Pancreas (tissue), 10 donors: ENCODE data around the gene TMOD2. TPM values are rescaled to one million over a fixed set of nuclear protein-coding genes. Genes with fewer than 3 reads are reported as not detected.

Source experiments
- ATAC-seq, 4 donors: fragments of 200-7000 bp; cut with Tn5 transposase; one replicate each; pipeline versions ENCODE4 v1.8.0 to v1.9.1; 2020; ENCODE audit warnings: mild to moderate bottlenecking in 4 of 4, moderate library complexity in 4 of 4
- DNase-seq, 6 donors: peaks; one replicate each; pipeline ENCODE4 v3.0.0-alpha.2; 2020
- FAIRE-seq: peaks from 2 replicates; lab custom pipeline; 2012; peaks lifted over from hg19 to GRCh38; lab: Jason Lieb, UNC
- H3K27ac ChIP-seq, 4 donors: fragments of 200-600 bp; sonication (generic); 1 replicate in 3 of 4; 2 replicates in 1 of 4; pipeline versions ENCODE4 v1.5.0 to v1.8.0; 2020
- H3K27me3 ChIP-seq, 4 donors: fragments of 200-600 bp; one replicate each; pipeline ENCODE4 v1.8.0; 2021
- H3K36me3 ChIP-seq, 3 donors: fragments of 200-600 bp; sonication (generic) in 1 of 3; one replicate each; pipeline versions ENCODE4 v1.5.0 to v1.8.0; 2020 to 2021
- H3K4me1 ChIP-seq, 3 donors: fragments of 200-600 bp; one replicate each; pipeline ENCODE4 v1.8.0; 2021
- H3K4me3 ChIP-seq, 4 donors: fragments of 200-600 bp; sonication (generic) in 2 of 4; one replicate each; pipeline versions ENCODE4 v1.5.0 to v1.8.0; 2020 to 2021
- H3K9me3 ChIP-seq, 4 donors: fragments of 200-600 bp; one replicate each; pipeline ENCODE4 v1.8.0; 2021
- CTCF ChIP-seq, 4 donors: fragments of 200-600 bp; sonication (generic) in 3 of 4; IDR thresholded peaks; one replicate each; pipeline versions ENCODE4 v1.5.0 to v1.8.0; 2021; ENCODE audit warnings: antibody characterized with exemption in 4 of 4
- WGBS, 2 donors: extraction: QIAGEN DNeasy Blood & Tissue Kit; methylation state at CpG; one replicate each; pipeline ENCODE4 v1.1.7; 2013; 5-methylcytosine and 5-hydroxymethylcytosine counted together
- intact Hi-C, 3 donors: fragments of 100-400 bp; cut with DNase I; formaldehyde crosslinking; loops; one replicate each; pipeline versions ENCODE4 v1.11.1 to v1.14.2; 2022
- polyA plus RNA-seq, 2 donors: library from polyadenylated mRNA; stranded (reverse); fragments of 200-250 nt; gene quantifications; one replicate each; pipeline ENCODE4 v1.2.3, GENCODE V29; 2013
- total RNA-seq, 6 donors: library from RNA; stranded (reverse); fragmentation: NEBNext Ultra II Directional in 4 of 6; extraction: Animal tissue kit (Norgen Biotek cat#: 25700) in 4 of 6; gene quantifications; one replicate each; pipeline versions ENCODE4 v1.2.1 to v1.2.4, GENCODE V29; 2021 to 2023
- donor health status: healthy with polysubstance abuse.
- donor health status: DM: no; HTN: no; CAD: no; lungs with moderate emphysema.
- donor health status: DM: no; HTN: no; CAD: no.
- donor health status: control.
- donor health status: control.
- donor health status: Bipolar disorder and iron deficiency.
- donor health status: DM: yes; HTN: yes; CAD: no.
- donor health status: DM: no; HTN: no; CAD: no.
- donor health status: DM: no; HTN: no; CAD: no.
- donor health status: DM: yes; HTN: yes; CAD: no.

Gene TMOD2
- total and polyA plus RNA-seq, 8 donors, result 1.1 to 6.8 (median 3.3) TPM

GRCh38 chr15:51708013-51708412 lies 43.4 kb upstream of the TMOD2 start:
- peak overlapping the region; percentile 44 to 85 (median 71) for H3K27ac ChIP-seq
- H3K4me3 ChIP-seq, result peak overlapping the region in 2 of 4 donors; percentile 14 to 37
- FAIRE-seq, result no peak

GRCh38 chr15:51709031-51709430 lies 42.4 kb upstream of the TMOD2 start:
- DNase-seq, result no peak
- Histone ChIP-seq H3K4me1 (peaks cover 6 to 13% (median 10%) of the 10 kb centered on the region in 3 donors), H3K36me3 (no peaks in the 10 kb centered on the region), H3K4me3 (peak overlapping the region in 2 of 4 donors; percentile 14 to 37), H3K27ac (peak overlapping the region; percentile 44 to 85 (median 71)), H3K27me3 (no peaks in the 10 kb centered on the region), H3K9me3 (no peaks in the 10 kb centered on the region)
- ATAC-seq, result no peak
- 71 to 79% methylated on average over 5 of the region's 5 CpGs for WGBS, 2 donors
- no peak for FAIRE-seq
- TF ChIP-seq CTCF (IDR thresholded peaks at IDR 0.05), result no peak
- intact Hi-C loops, result no loop called here

More at GRCh38 chr15:51708013-51708412, 43.4 kb upstream of the TMOD2 start:
- Histone ChIP-seq H3K9me3 (no peaks in the 10 kb centered on the region), H3K36me3 (no peaks in the 10 kb centered on the region), H3K27me3 (no peaks in the 10 kb centered on the region), H3K4me1 (peaks cover 6 to 13% (median 10%) of the 10 kb centered on the region in 3 donors)
- peak in 3 of 6 donors; percentile 42 to 64 (median 56) for DNase-seq
- intact Hi-C loops, result no loop called here
- peak; percentile 94 to 96 (median 95) for ATAC-seq
- no peak for TF ChIP-seq CTCF (IDR thresholded peaks at IDR 0.05)
- WGBS, 2 donors, result 17 to 18% methylated on average over 5 of the region's 5 CpGs

- no peak overlapping the region for H3K4me3 ChIP-seq
- ATAC-seq, result no peak
- H3K27me3 ChIP-seq, result no peaks in the 10 kb centered on the region
- FAIRE-seq, result no peak
- intact Hi-C loops, result no loop called here
- no peaks in the 10 kb centered on the region for H3K36me3 ChIP-seq
- WGBS, 2 donors, result 80 to 84% methylated on average over 1 of the region's 1 CpG
- no peak for DNase-seq
- TF ChIP-seq CTCF (IDR thresholded peaks at IDR 0.05), result no peak
- H3K27ac ChIP-seq, result no peak overlapping the region
- no peaks in the 10 kb centered on the region for H3K4me1 ChIP-seq
- H3K9me3 ChIP-seq, result no peaks in the 10 kb centered on the region
Measured at GRCh38 chr15:51714162-51714561, 37.2 kb upstream of the TMOD2 start.

- Histone ChIP-seq H3K4me3 (no peak overlapping the region), H3K4me1 (no peaks in the 10 kb centered on the region), H3K27ac (no peak overlapping the region), H3K27me3 (no peaks in the 10 kb centered on the region), H3K36me3 (no peaks in the 10 kb centered on the region), H3K9me3 (no peaks in the 10 kb centered on the region)
- no peak for TF ChIP-seq CTCF (IDR thresholded peaks at IDR 0.05)
- no peak for FAIRE-seq
- WGBS, 2 donors, result 70 to 91% methylated on average over 1 of the region's 1 CpG
- DNase-seq, result no peak
- intact Hi-C loops, result no loop called here
- ATAC-seq, result no peak
Measured at GRCh38 chr15:51714911-51715310, 36.5 kb upstream of the TMOD2 start.

- DNase-seq (no peak), FAIRE-seq (no peak), ATAC-seq (peak in 2 of 4 donors; percentile 29 to 31)
- intact Hi-C loops, result no loop called here
- Histone ChIP-seq H3K27me3 (no peaks in the 10 kb centered on the region), H3K4me3 (no peak overlapping the region), H3K36me3 (no peaks in the 10 kb centered on the region), H3K27ac (no peak overlapping the region), H3K9me3 (no peaks in the 10 kb centered on the region), H3K4me1 (no peaks in the 10 kb centered on the region)
- 61 to 62% methylated on average over 4 of the region's 4 CpGs for WGBS, 2 donors
- TF ChIP-seq CTCF (IDR thresholded peaks at IDR 0.05), result no peak
Measured at GRCh38 chr15:51718219-51718618, 33.2 kb upstream of the TMOD2 start.
